Measurements from ENCODE around the gene YIF1A. TPM values are rescaled to one million over a fixed set of nuclear protein-coding genes. Genes with fewer than 3 reads are reported as not detected.

Gene YIF1A
- total RNA-seq, 1 donor from 2014 or later = 115 TPM

DNA sequence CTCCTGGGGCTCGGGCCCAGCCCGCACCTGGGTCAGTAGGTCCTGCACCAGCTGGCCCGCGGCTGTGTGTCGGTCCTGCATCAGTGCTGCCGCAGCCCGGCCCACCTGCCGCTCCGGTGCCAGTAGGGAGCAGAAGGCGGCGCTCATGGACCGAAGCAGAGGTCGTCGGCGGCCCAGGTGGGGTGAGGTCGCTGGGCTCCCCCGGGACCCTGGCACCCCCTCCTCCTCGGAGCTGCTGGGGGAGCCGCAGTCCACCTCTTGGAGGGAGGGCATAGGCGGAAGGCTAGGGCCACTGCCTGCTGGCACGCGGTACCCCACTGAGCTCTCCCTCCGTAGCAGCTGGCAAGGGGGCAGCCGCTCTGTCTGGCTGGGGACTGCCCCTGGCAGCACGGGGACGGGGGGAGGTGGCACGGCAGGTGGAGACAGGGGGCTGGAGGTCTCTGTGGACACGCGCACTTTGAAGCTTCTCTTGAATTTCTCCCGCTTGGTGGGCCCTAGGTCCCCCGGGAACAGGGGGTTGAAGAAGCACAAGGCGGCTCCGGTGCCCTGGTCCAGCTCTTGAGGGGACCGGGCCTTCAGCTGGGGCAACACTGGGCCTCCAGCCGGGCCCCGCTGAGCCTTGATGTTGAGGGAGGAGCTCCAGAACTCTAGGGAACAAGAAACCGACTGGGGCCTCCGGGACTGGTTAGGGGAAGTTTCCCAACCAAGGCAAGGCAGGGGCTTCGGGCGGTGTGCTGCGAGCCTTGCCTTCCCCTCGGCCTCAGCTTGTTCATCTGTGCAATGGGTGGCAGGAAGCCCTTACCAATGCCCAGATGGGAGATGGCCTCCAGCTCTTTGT lies 45.9 kb upstream of the YIF1A start:
- no peak overlapping the region for H3K27ac Mint-ChIP-seq (ENCODE audit: unreplicated experiment)
- no peaks in the 10 kb centered on the region for H3K9me3 Mint-ChIP-seq (ENCODE audit: unreplicated experiment)
- H3K4me3 Mint-ChIP-seq (ENCODE audit: unreplicated experiment) = peak overlapping the region; percentile 55
- H3K4me1 Mint-ChIP-seq (ENCODE audit: low read depth, unreplicated experiment) = peaks cover 18% of the 10 kb centered on the region
- TF ChIP-seq CTCF (IDR thresholded peaks at IDR 0.05; ENCODE audit: partially characterized antibody, unreplicated experiment) = no peak
- no peaks in the 10 kb centered on the region for H3K36me3 Mint-ChIP-seq (ENCODE audit: unreplicated experiment)
- H3K27me3 Mint-ChIP-seq (ENCODE audit: unreplicated experiment) = peaks cover 12% of the 10 kb centered on the region
- DNase-seq = peak; percentile 40

GRCh38 chr11:66333896-66334604 lies 45.1 kb upstream of the YIF1A start:
- no peak for TF ChIP-seq CTCF (IDR thresholded peaks at IDR 0.05; ENCODE audit: partially characterized antibody, unreplicated experiment)
- H3K36me3 Mint-ChIP-seq (ENCODE audit: unreplicated experiment) = no peaks in the 10 kb centered on the region
- DNase-seq = no peak
- H3K27me3 Mint-ChIP-seq (ENCODE audit: unreplicated experiment) = peaks cover 12% of the 10 kb centered on the region
- no peak overlapping the region for H3K27ac Mint-ChIP-seq (ENCODE audit: unreplicated experiment)
- no peaks in the 10 kb centered on the region for H3K9me3 Mint-ChIP-seq (ENCODE audit: unreplicated experiment)
- peaks cover 16% of the 10 kb centered on the region for H3K4me1 Mint-ChIP-seq (ENCODE audit: low read depth, unreplicated experiment)
- peak overlapping the region; percentile 38 for H3K4me3 Mint-ChIP-seq (ENCODE audit: unreplicated experiment)

DNA sequence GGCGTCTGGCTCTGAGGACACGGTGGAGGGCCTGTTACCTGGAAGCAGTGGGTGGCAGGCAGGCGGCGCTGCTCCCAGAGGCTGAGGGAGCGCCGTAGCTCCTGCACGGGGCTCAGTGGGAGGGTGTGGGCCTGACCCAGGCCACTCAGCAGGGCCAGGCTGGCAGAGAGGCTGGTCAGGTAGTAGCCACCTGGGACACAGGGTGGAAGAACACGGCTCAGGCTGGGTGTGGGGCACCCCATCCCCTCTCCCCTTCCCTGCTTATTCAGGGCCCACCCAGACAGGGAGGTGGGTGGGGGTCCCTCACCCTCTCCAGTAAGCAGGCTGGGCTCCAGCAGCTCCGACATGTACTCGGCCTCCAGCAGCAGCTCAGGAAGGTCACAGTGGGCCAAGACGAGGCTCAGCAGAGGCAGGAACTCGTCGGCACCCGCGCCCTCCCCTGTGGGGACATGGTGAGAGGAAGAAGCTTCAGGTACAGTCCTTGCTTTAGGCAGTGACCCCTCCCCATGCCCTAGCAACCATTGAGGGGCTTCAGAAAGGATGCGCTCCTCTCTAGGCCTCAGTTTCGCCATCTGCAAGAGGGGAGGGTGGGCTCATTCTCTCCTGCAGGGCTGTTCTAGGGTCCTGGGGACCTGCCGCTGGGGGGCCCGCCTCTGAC lies 44.4 kb upstream of the YIF1A start:
- peaks cover 11% of the 10 kb centered on the region for H3K27me3 Mint-ChIP-seq (ENCODE audit: unreplicated experiment)
- peaks cover 16% of the 10 kb centered on the region for H3K4me1 Mint-ChIP-seq (ENCODE audit: low read depth, unreplicated experiment)
- H3K36me3 Mint-ChIP-seq (ENCODE audit: unreplicated experiment) = no peaks in the 10 kb centered on the region
- TF ChIP-seq CTCF (IDR thresholded peaks at IDR 0.05; ENCODE audit: partially characterized antibody, unreplicated experiment) = no peak
- no peak for DNase-seq
- H3K4me3 Mint-ChIP-seq (ENCODE audit: unreplicated experiment) = no peak overlapping the region
- no peak overlapping the region for H3K27ac Mint-ChIP-seq (ENCODE audit: unreplicated experiment)
- H3K9me3 Mint-ChIP-seq (ENCODE audit: unreplicated experiment) = no peaks in the 10 kb centered on the region

DNA sequence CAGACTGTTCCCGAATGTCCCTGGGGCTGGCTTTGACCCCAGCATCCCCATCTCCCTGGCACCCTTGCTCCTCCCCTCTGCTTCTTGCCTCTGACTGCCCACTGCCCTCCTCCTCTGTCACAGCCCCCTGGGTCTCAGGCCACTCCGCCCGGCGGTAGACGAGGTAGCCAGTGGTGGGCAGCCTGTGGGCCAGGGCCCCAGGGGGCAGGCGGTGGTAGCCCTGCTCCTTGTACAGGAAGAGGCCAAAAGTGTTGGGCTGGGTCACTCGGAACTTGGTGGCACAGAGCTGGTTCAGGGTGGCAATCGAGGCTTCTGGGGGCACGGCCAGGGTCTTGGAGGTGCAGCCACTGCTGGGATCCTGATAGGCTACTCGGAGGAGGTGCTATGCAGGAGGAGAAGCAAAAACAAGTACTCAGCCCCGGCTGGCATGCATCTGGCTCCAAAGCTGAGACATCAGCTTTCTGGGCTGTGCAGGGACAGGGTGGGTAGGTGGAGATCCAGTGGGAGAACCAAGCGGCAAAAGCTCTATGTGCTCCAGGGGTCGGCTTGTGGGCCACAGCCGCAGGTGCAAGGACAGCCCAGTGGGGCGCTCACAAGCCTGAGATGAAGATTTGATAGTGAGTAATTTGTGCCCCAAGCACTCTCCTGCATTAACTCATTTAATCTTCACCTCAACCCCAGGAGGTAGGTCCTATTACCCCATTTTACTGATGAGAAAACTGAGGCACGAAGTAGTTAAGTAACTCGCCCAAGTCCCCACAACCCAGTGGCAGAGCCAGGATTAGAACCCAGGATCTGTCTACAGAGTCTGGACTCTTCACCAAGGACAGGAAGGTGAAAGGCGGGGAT lies 43.7 kb upstream of the YIF1A start:
- Mint-ChIP-seq H3K27ac (ENCODE audit: unreplicated experiment) (peak overlapping the region; percentile 28), H3K27me3 (ENCODE audit: unreplicated experiment) (peaks cover 12% of the 10 kb centered on the region), H3K36me3 (ENCODE audit: unreplicated experiment) (no peaks in the 10 kb centered on the region), H3K4me3 (ENCODE audit: unreplicated experiment) (no peak overlapping the region), H3K9me3 (ENCODE audit: unreplicated experiment) (no peaks in the 10 kb centered on the region), H3K4me1 (ENCODE audit: low read depth, unreplicated experiment) (peaks cover 15% of the 10 kb centered on the region)
- TF ChIP-seq CTCF (IDR thresholded peaks at IDR 0.05; ENCODE audit: partially characterized antibody, unreplicated experiment) = no peak
- DNase-seq = no peak

All from glutamatergic neuron (in vitro differentiated cells).